ENCODE results near the gene ZNF236.

The ZNF236 gene

GRCh38 chr18:76993085-76993382 is 170.7 kb downstream of the ZNF236 start:
- DNase-seq (no peak), ATAC-seq (replicated peaks) (no peak)
- Mint-ChIP-seq H3K4me1 (ENCODE audit: low read depth in 2 of 2) (peaks cover 0 to 11% of the 10 kb centered on the region in 2 donors), H3K4me3 (no peak overlapping the region), H3K27ac (no peak overlapping the region), H3K36me3 (ENCODE audit: insufficient read depth) (peaks cover 6% of the 10 kb centered on the region), H3K27me3 (no peaks in the 10 kb centered on the region), H3K9me3 (no peaks in the 10 kb centered on the region)

GRCh38 chr18:76993573-76993972 is 171.2 kb downstream of the ZNF236 start:
- no peak for DNase-seq
- H3K27me3 Mint-ChIP-seq: no peaks in the 10 kb centered on the region
- no peaks in the 10 kb centered on the region for H3K9me3 Mint-ChIP-seq
- H3K4me1 Mint-ChIP-seq (ENCODE audit: low read depth in 2 of 2): peaks cover 0 to 11% of the 10 kb centered on the region in 2 donors
- ATAC-seq (replicated peaks): no peak
- H3K4me3 Mint-ChIP-seq: no peak overlapping the region
- H3K27ac Mint-ChIP-seq: no peak overlapping the region
- H3K36me3 Mint-ChIP-seq (ENCODE audit: insufficient read depth): peaks cover 6% of the 10 kb centered on the region

- no peak for ATAC-seq (replicated peaks)
- no peak for DNase-seq
- no peaks in the 10 kb centered on the region for H3K9me3 Mint-ChIP-seq
- peaks cover 6% of the 10 kb centered on the region for H3K36me3 Mint-ChIP-seq (ENCODE audit: insufficient read depth)
- peaks cover 0 to 11% of the 10 kb centered on the region in 2 donors for H3K4me1 Mint-ChIP-seq (ENCODE audit: low read depth in 2 of 2)
- H3K27me3 Mint-ChIP-seq: no peaks in the 10 kb centered on the region
- no peak overlapping the region for H3K27ac Mint-ChIP-seq
- no peak overlapping the region for H3K4me3 Mint-ChIP-seq
Measured at GRCh38 chr18:76994086-76994654, 171.8 kb downstream of the ZNF236 start.

DNA sequence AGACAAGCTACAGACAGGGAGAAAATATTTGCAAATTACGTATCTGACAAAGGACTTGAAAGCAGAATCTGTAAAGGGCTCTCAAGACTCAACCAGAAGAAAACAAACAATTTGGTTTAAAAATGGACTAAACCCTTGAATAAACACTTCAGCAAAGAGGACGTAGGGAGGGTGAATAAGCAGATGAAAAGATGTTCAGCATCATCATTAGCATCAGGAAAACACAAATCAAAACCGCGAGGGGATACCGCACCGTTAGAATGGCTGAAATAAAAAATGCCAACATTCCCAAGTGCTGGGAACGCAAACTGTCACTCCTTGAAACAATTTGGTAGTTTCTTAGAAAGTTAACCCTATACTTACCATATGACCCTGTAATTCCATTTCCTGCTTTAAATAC is 173.5 kb downstream of the ZNF236 start:
- H3K27me3 Mint-ChIP-seq: no peaks in the 10 kb centered on the region
- peaks cover 6% of the 10 kb centered on the region for H3K36me3 Mint-ChIP-seq (ENCODE audit: insufficient read depth)
- H3K4me1 Mint-ChIP-seq (ENCODE audit: low read depth in 2 of 2): peaks cover 6% of the 10 kb centered on the region in 2 donors
- no peak overlapping the region for H3K27ac Mint-ChIP-seq
- no peaks in the 10 kb centered on the region for H3K9me3 Mint-ChIP-seq
- ATAC-seq (replicated peaks): no peak
- no peak overlapping the region for H3K4me3 Mint-ChIP-seq
- no peak for DNase-seq

GRCh38 chr18:76996429-76996828 is 174.1 kb downstream of the ZNF236 start:
- Mint-ChIP-seq H3K27me3 (no peaks in the 10 kb centered on the region), H3K9me3 (no peaks in the 10 kb centered on the region), H3K4me1 (ENCODE audit: low read depth in 2 of 2) (peaks cover 4 to 6% of the 10 kb centered on the region in 2 donors), H3K27ac (no peak overlapping the region), H3K36me3 (ENCODE audit: insufficient read depth) (peaks cover 6% of the 10 kb centered on the region), H3K4me3 (no peak overlapping the region)
- ATAC-seq (replicated peaks) (no peak), DNase-seq (no peak)

- ATAC-seq (replicated peaks): no peak
- peaks cover 6 to 10% of the 10 kb centered on the region in 2 donors for H3K4me1 Mint-ChIP-seq (ENCODE audit: low read depth in 2 of 2)
- H3K4me3 Mint-ChIP-seq: no peak overlapping the region
- H3K9me3 Mint-ChIP-seq: no peaks in the 10 kb centered on the region
- no peak for DNase-seq
- H3K27ac Mint-ChIP-seq: no peak overlapping the region
- no peaks in the 10 kb centered on the region for H3K36me3 Mint-ChIP-seq (ENCODE audit: insufficient read depth)
- no peaks in the 10 kb centered on the region for H3K27me3 Mint-ChIP-seq
Measured at GRCh38 chr18:76997951-76998808, 175.8 kb downstream of the ZNF236 start.

DNA sequence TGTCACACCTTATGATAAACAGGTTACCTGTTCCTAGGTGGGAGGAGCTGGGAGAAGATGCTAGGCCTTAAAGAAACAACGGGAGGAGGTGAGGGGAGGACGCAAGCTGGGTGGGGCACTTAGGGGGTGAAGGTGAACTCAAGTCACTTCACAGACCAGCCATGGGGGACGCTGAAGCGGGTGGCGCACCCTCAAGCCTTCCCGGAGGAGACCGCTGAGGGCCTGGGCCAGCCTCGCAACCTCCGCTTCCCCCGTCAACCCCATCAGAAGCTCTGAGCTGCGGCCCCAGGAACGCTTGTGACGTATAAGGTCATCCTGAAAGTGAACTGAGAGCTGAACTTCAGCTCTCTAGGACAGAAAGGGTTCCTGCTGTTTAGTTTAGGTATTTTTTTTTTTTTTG is 176.7 kb downstream of the ZNF236 start:
- H3K9me3 Mint-ChIP-seq: no peaks in the 10 kb centered on the region
- H3K4me3 Mint-ChIP-seq: no peak overlapping the region
- H3K36me3 Mint-ChIP-seq (ENCODE audit: insufficient read depth): no peaks in the 10 kb centered on the region
- peaks cover 6 to 17% of the 10 kb centered on the region in 2 donors for H3K4me1 Mint-ChIP-seq (ENCODE audit: low read depth in 2 of 2)
- H3K27ac Mint-ChIP-seq: no peak overlapping the region
- no peaks in the 10 kb centered on the region for H3K27me3 Mint-ChIP-seq
- DNase-seq (no peak), ATAC-seq (replicated peaks) (no peak)

GRCh38 chr18:77000527-77000926 is 178.2 kb downstream of the ZNF236 start:
- ATAC-seq (replicated peaks): peak; percentile 45
- peak overlapping the region in 1 of 2 donors; percentile 15 for H3K27ac Mint-ChIP-seq

DNA sequence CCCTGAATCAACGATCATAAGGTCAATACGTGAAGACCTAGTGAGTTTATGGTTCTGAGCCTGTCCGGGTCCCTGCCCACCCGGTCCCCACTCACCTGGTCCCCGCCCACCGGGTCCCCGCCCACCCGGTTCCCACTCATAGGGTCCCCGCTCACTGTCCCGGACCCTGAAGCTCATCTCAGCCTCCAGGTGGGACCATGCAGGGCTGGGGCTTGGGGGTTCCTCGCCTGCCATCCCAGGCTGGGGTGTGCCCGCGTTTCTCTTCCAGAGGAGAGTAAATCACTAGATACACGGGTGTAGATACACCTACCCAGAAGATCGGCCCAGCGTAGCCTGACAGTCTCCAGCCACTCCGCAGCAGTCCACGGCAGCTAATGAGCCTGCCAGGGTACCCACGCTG is 178.7 kb downstream of the ZNF236 start:
- no peak overlapping the region for H3K4me3 Mint-ChIP-seq
- H3K4me1 Mint-ChIP-seq (ENCODE audit: low read depth in 2 of 2): peaks cover 21 to 30% of the 10 kb centered on the region in 2 donors
- H3K36me3 Mint-ChIP-seq (ENCODE audit: insufficient read depth): peaks cover 9% of the 10 kb centered on the region
- DNase-seq: no peak
- H3K27me3 Mint-ChIP-seq: no peaks in the 10 kb centered on the region
- peak overlapping the region in 1 of 2 donors; percentile 15 for H3K27ac Mint-ChIP-seq
- no peaks in the 10 kb centered on the region for H3K9me3 Mint-ChIP-seq
- ATAC-seq (replicated peaks): no peak

More at GRCh38 chr18:77000527-77000926, 178.2 kb downstream of the ZNF236 start:
- peaks cover 17 to 26% of the 10 kb centered on the region in 2 donors for H3K4me1 Mint-ChIP-seq (ENCODE audit: low read depth in 2 of 2)
- no peaks in the 10 kb centered on the region for H3K27me3 Mint-ChIP-seq
- H3K4me3 Mint-ChIP-seq: peak overlapping the region; percentile 34 to 57
- peaks cover 6% of the 10 kb centered on the region for H3K36me3 Mint-ChIP-seq (ENCODE audit: insufficient read depth)
- peak; percentile 47 to 55 (median 47) for DNase-seq
- no peaks in the 10 kb centered on the region for H3K9me3 Mint-ChIP-seq

GRCh38 chr18:77001979-77002378 is 179.6 kb downstream of the ZNF236 start:
- H3K4me3 Mint-ChIP-seq: no peak overlapping the region
- no peaks in the 10 kb centered on the region for H3K27me3 Mint-ChIP-seq
- H3K27ac Mint-ChIP-seq: peak overlapping the region in 1 of 2 donors; percentile 47
- no peak for DNase-seq
- peaks cover 24 to 36% of the 10 kb centered on the region in 2 donors for H3K4me1 Mint-ChIP-seq (ENCODE audit: low read depth in 2 of 2)
- H3K36me3 Mint-ChIP-seq (ENCODE audit: insufficient read depth): peaks cover 9% of the 10 kb centered on the region
- ATAC-seq (replicated peaks): no peak
- no peaks in the 10 kb centered on the region for H3K9me3 Mint-ChIP-seq

DNA sequence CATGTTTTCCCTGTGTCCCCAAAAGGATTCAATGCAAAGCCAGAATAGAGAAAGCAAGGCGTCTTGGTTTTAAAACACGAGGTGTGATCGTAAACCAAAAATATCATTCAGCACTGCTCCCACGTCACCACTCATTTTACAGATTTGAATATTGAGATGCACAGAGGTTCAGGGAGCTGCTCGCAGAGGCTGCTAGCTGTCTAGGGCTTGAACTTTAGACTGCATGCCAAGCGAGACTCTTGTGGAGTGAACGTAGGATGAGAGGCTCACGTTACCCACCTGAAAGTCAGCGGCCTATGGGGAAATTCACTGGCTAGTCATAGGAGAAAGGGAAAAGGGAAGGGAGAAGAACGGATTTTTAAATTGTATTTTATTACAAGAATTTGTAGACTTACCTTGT is 180.1 kb downstream of the ZNF236 start:
- ATAC-seq (replicated peaks) (no peak), DNase-seq (no peak)
- Mint-ChIP-seq H3K9me3 (no peaks in the 10 kb centered on the region), H3K4me1 (ENCODE audit: low read depth in 2 of 2) (peaks cover 28 to 40% of the 10 kb centered on the region in 2 donors), H3K36me3 (ENCODE audit: insufficient read depth) (peaks cover 9% of the 10 kb centered on the region), H3K27me3 (no peaks in the 10 kb centered on the region), H3K27ac (peak overlapping the region in 1 of 2 donors; percentile 47), H3K4me3 (no peak overlapping the region)

GRCh38 chr18:77003316-77003715 is 181.0 kb downstream of the ZNF236 start:
- H3K4me1 Mint-ChIP-seq (ENCODE audit: low read depth in 2 of 2): peaks cover 29 to 42% of the 10 kb centered on the region in 2 donors
- ATAC-seq (replicated peaks) (no peak), DNase-seq (no peak)
- no peak overlapping the region for H3K4me3 Mint-ChIP-seq
- H3K36me3 Mint-ChIP-seq (ENCODE audit: insufficient read depth): peaks cover 9% of the 10 kb centered on the region
- peak overlapping the region; percentile 54 to 88 for H3K27ac Mint-ChIP-seq
- H3K9me3 Mint-ChIP-seq: no peaks in the 10 kb centered on the region
- H3K27me3 Mint-ChIP-seq: no peaks in the 10 kb centered on the region

GRCh38 chr18:77004555-77005380 is 182.4 kb downstream of the ZNF236 start:
- Mint-ChIP-seq H3K27ac (peak overlapping the region; percentile 54 to 88), H3K27me3 (no peaks in the 10 kb centered on the region), H3K4me1 (ENCODE audit: low read depth in 2 of 2) (peaks cover 34 to 51% of the 10 kb centered on the region in 2 donors), H3K4me3 (peak overlapping the region; percentile 8 to 57), H3K9me3 (no peaks in the 10 kb centered on the region), H3K36me3 (ENCODE audit: insufficient read depth) (peaks cover 16% of the 10 kb centered on the region)
- peak; percentile 79 for ATAC-seq (replicated peaks)
- DNase-seq: no peak
